HG03571 (cell line): ENCODE data around the gene CNBP.
"Not testable (repeated sequence)": the region's sequence is repeated elsewhere in the genome, so short reads cannot be mapped to it uniquely, and the experiment has no call there.

ENCODE experiments used
- ATAC-seq: cut with Tn5 transposase; IDR thresholded peaks from one replicate; pipeline ENCODE4 v1.9.1; 2021; ENCODE audit not compliant: unreplicated experiment

CNBP gene

DNA sequence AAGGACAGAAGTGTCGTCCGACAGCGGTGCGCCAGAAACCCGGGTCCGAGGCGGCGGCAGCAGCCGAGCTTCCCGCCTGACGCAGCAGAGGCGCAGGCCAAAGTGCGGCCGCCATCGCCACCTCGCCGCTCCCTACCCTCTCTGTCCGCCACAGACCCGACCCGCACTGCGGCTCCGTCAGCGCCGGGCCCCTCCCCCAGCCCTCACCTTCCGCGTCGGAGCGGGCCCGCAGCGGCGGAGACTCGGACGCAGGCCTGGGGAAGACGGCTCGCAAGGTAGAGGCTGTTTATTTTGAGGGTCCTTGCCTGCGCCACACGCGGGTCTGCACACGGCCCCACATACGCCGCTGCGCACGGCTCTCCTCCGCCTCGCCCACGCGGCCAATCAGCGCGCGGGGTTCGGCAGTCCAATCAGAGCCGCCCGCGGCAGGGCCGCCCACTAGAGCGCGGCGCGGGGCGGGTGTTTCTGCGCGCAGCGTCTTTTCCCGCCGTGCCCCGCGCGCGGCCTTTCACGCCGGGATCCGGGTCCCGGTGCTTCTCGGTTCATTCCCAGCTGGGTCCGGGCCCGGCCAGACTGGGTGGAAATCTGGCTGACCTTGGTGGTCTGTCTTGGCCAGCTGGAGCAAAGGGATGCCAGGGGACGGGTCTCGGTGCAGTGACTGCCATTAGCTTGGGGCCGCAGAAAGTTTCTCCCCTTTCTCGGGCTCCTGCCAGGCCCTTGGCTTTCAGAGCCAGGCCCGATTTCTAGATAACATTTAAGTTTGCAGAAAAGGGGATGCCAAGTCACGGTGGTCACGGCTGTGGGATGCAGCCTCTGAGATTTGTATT is at the start of gene CNBP:
Gene CNBP, minus strand, starts transcription at position 328 of the 827 bp plus-strand sequence. CDS start 12,139 bp downstream, outside the sequence.
- ATAC-seq, result peak; percentile 91

DNA sequence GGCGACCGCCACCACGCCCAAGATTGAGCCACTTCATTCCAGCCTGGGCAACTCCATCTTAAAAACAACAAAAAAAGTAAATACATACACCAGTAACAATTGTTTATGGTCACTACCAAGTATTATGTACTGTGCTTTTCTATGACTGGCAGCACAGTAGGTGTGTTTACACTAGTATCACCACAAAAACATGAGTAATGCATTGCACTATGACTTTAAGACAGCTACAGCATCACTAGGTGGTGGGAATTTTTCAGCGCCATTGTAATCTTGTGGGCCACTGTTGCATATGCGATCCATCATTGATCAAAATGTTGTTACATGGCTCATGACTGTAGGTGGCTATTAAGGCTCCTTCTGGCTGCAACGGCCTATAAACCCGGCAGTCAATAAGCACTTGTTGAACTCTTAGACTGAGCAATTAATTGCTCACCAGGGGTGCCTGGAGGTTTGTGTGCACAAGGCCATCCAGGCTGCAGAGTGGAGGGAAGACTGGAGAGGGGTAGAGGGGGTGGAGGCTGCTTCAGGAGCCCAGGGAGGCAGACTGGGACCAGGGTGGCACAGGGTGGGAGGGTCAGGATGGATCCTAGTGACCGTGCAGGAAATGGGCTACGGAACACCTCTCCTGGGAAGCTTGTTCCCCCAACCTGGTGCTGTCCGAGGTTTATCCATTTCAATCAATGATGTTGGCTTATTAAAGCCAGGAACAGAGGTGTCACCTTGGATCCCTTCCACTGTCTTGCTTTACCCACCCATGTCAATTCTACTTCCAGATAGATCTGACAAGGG is 47.8 kb upstream of the CNBP start:
- ATAC-seq, result no peak

- no peak for ATAC-seq
Measured at GRCh38 chr3:129230311-129231019, 46.8 kb upstream of the CNBP start.

DNA sequence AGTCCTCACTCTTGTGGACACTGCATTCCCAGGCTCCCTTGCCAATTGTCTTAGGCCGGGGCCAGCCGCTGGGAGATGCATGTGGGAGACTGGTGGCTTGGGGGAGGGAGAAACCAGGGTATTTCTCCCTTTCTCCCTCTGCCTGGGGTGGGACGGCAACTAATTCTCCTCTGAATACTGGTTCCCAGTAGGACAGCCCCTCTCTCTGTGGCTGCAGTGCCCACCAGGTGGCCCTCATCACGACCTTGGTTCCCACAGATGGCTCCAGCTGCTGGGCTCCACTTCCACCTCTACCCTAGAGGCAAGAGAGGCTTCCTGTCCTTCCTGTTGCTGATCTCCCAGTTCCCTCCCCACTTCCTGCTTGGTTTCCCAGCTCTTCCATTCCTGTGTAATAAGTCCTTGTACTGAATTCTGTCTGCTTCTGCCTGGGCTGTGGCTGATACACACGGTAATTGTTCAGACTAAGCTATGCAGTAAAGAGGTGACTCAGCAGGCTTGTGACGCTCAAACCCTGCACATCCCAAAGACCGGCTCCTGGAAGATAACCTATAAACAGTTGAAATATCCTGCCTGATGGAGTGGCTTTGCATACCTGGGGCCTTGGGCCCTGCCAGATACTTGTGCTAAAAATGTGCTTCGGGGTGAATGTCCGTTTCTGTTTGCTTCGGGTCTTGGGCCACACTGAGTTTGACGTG is 45.3 kb upstream of the CNBP start:
- ATAC-seq, result no peak

GRCh38 chr3:129226374-129226773 is 42.7 kb upstream of the CNBP start:
- no peak for ATAC-seq

DNA sequence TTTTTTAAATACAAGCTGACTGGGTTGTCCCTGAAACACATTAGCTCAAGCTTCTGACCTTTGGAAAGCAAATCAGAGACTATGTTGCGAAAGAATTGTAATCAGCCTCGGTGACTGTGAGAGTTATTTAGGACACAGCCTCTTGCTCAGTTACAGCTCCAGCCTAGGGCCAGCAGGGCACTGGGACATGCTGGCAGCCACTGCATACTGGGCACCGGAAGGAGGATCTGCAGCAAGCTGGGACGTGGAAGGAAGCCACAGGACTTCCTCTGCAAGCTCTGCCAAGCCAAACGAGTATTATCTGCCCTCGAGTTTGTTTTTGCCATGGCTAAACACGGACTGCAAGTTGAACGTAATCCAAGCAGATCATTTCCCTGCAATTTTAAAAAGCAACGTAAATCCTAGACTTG is 41.3 kb upstream of the CNBP start:
- no peak for ATAC-seq

GRCh38 chr3:129224387-129224786 is 40.7 kb upstream of the CNBP start:
- not testable (repeated sequence) for ATAC-seq

DNA sequence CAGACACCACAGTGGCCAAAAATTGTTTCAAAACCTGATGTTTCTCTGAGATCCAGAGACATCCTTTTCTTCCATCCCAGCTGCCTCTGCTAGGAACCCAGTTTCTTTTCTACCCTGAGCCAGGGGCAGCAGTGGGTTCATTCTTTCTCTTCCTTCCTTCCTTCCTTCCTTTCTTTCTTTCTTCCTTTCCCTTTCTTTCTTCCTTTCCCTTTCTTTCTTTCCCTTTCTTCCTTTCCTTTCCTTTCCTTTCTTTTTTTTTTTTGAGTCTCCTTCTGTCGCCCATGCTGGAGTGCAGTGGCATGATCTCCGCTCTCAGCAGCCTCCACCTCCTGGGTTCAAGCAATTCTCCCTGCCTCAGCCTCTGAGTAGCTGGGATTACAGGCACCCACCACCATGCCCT is 35.0 kb upstream of the CNBP start:
- no peak for ATAC-seq

DNA sequence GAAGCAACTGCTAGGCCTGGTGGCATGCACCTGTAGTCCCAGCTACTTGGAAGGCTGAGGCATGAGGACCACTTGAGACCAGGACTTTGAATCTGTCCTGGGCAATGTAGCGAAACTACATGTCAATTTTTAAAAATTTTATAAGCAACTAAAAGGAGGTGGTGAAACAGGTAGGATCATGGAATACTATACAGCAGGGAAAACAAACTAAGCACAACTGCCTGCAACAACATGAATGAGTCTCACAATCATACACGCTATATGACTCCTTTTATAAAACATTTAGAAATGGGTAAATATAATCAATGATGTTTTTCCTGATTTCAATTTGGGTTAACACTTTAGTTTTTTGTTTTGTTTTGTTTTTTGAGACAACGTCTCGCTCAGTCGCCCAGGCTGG is 29.5 kb upstream of the CNBP start:
- ATAC-seq, result no peak

DNA sequence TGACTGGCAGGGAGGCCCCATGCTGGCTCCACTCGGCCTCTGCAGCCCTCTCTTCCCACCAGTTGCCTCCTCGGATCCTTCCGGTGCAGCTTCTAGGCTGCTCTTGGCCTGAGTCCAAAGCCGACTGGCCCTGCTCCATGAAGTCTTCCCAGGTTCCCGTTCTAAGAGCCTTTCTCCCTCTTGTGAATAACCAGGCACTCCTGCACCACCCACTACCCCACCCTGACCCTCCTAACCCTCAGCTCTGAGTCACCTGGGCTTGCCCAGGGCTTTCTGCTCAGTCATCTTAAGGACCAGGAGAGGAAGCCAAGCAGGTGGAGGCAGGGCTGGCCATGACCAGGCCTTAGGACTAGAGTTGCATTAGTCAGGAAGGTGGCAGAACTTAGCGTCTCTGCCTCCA is 28.1 kb upstream of the CNBP start:
- no peak for ATAC-seq

GRCh38 chr3:129211345-129211744 is 27.6 kb upstream of the CNBP start:
- no peak for ATAC-seq

- no peak for ATAC-seq
Measured at GRCh38 chr3:129207479-129207878, 23.8 kb upstream of the CNBP start.

DNA sequence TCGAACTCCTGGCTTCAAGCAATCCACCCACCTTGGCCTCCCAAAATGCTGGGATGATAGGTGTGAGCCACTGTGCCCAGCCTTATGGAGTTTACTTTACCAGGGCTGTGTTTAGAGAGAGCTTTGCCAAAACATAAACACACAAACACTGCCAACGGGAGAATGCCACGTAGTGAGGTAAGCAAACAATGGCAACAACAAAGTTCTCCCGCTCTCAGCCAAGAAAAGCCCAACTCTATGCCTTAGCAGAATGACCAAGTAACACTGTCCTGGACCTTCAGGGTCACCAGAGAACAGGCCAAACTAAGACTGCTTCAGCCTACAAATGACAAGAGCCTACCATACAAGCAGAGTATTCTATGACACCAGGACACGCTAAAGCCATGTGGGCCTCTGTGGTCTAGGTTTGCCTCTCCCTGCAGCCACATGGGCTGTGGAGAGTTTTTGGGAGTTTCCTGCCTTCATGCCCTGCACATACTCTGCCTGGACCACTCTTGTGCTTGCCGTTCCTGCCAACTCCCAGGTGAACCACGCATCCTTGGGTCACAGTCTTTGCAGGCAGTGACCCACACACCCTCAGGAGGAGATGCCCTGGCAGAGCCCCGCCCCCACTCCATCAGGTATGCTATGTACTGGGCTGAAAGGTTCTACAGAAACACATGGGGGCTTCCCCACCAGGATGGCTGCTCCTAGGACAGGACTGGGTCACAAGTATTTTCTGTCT is 21.6 kb upstream of the CNBP start:
- no peak for ATAC-seq

GRCh38 chr3:129204473-129204872 is 20.8 kb upstream of the CNBP start:
- no peak for ATAC-seq

- ATAC-seq, result no peak
Measured at GRCh38 chr3:129199366-129199765, 15.7 kb upstream of the CNBP start.

DNA sequence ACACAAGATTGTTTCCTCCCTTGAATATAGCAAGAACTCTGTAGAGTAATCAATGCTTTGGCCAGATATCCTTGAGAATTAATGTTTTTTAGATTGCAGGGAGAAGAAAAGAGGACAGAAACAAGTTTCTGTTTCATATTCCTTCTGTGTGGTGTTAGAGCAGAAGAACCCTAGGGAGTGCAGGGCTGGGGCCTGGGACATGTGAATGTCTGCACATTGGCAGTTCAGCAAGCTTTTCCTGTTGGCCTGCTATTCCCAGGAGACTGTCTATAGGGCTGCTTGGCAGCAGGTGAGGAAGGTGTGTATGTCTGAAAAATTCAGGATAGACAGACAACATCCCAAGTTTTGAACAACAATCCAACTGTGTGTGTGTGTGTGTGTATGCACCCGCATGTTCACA is 13.6 kb upstream of the CNBP start:
- no peak for ATAC-seq

- ATAC-seq, result no peak
Measured at GRCh38 chr3:129196601-129197000, 12.9 kb upstream of the CNBP start.

DNA sequence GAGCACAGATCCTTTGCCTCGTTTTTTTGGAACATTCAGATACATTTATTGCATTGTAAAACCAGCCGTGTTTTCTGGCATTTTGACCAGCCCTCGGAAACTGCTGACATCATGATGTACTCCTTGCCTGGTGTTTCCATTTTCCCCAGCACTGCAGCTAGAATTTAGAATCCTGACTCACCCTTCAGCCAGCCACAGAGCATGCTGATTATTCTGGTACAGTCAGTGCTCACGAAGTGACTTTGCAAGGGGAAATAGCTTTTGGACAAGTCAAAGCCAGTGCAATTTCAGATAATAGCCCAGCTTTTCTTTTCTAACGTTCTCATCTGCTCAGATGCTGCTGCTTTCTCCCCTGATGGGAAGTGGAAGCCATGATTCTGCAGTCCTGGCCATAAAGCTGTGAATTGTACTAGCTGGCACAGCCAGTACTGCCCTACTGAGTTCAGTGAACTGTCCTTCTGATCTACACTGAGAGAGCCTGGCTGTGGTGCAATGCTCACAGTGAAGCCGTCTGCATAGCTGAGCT is 12.1 kb upstream of the CNBP start:
- ATAC-seq, result no peak

- not testable (repeated sequence) for ATAC-seq
Measured at GRCh38 chr3:129189793-129190192, 6.1 kb upstream of the CNBP start.

- no peak for ATAC-seq
Measured at GRCh38 chr3:129187857-129188256, 4.2 kb upstream of the CNBP start.
